ENCODE data around the gene TBC1D10A.
A peak's percentile ranks its signal among the peaks of the same experiment; 100 is the strongest.

TBC1D10A gene

DNA sequence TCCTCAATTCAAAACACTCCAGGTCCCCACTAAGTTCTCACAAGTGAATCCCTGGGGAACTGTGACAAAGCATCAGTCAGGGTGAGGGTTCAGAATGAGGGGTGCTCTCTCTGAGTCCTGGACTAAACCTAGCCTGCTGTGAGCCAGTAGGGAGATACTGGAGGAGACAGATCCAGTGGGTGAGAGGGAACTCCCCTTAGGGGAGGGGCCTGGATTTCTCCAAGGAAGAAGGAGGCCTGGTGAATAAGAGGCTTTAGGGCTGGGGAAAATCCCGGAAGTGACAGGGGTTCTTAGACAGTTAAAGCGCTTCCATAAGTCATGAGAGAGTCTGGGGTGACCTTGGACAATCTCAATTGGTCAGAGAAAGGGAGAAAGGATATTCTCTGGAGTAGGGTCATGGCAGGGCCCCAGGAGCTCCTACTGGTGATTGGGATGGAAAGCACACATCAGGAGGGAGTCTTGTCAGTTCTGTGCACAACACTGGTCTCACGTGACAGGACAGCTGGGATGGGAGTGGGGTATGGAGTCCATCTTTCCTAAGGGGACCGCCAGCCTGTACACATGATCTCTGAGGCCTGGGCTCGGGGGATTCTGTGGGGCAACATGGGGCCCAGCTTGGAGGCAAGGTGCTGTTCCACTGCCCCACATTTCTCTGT, 1.5 kb downstream of the TBC1D10A start:
- ATAC-seq = peak; percentile 75
- no peak for TF ChIP-seq ZFP3 (CRISPR knock-in tag; IDR thresholded peaks at IDR 0.05)
- no peak for TF ChIP-seq CSDC2 (CRISPR knock-in tag; IDR thresholded peaks at IDR 0.05)
- no peak for TF ChIP-seq TSHZ2 (CRISPR knock-in tag; IDR thresholded peaks at IDR 0.05)
- TF ChIP-seq ZNF565 (CRISPR knock-in tag; conservative IDR thresholded peaks at IDR 0.05; ENCODE audit: low read depth) = no peak
- no peak for TF ChIP-seq ARNTL (CRISPR knock-in tag; IDR thresholded peaks at IDR 0.05; ENCODE audit: borderline replicate concordance, low read depth)
- no peak for TF ChIP-seq PATZ1 (CRISPR knock-in tag; IDR thresholded peaks at IDR 0.05; ENCODE audit: borderline replicate concordance)
- TF ChIP-seq CSRNP3 (CRISPR knock-in tag; IDR thresholded peaks at IDR 0.05) = no peak
- TF ChIP-seq TCF4 (CRISPR knock-in tag; IDR thresholded peaks at IDR 0.05; ENCODE audit: borderline replicate concordance) = no peak
- TF ChIP-seq SNAI2 (CRISPR knock-in tag; IDR thresholded peaks at IDR 0.05) = no peak
- no peak for TF ChIP-seq TOX (CRISPR knock-in tag; IDR thresholded peaks at IDR 0.05; ENCODE audit: borderline replicate concordance)
- TF ChIP-seq POU6F1 (CRISPR knock-in tag; IDR thresholded peaks at IDR 0.05; ENCODE audit: borderline replicate concordance, low read depth) = no peak
- TF ChIP-seq ZNF8 (CRISPR knock-in tag; IDR thresholded peaks at IDR 0.05) = no peak
- no peak for TF ChIP-seq PPARA (CRISPR knock-in tag; IDR thresholded peaks at IDR 0.05; ENCODE audit: borderline replicate concordance)
- no peak for TF ChIP-seq OSR1 (CRISPR knock-in tag; IDR thresholded peaks at IDR 0.05)
- no peak for TF ChIP-seq ZNF70 (CRISPR knock-in tag; IDR thresholded peaks at IDR 0.05)
- TF ChIP-seq BACH2 (CRISPR knock-in tag; IDR thresholded peaks at IDR 0.05; ENCODE audit: borderline replicate concordance) = no peak
- TF ChIP-seq ESRRG (CRISPR knock-in tag; IDR thresholded peaks at IDR 0.05) = no peak
- no peak for TF ChIP-seq ISL1 (CRISPR knock-in tag; IDR thresholded peaks at IDR 0.05)
- no peak for TF ChIP-seq GLIS3 (CRISPR knock-in tag; IDR thresholded peaks at IDR 0.05)
- no peak for TF ChIP-seq ZC3H10 (CRISPR knock-in tag; IDR thresholded peaks at IDR 0.05)

DNA sequence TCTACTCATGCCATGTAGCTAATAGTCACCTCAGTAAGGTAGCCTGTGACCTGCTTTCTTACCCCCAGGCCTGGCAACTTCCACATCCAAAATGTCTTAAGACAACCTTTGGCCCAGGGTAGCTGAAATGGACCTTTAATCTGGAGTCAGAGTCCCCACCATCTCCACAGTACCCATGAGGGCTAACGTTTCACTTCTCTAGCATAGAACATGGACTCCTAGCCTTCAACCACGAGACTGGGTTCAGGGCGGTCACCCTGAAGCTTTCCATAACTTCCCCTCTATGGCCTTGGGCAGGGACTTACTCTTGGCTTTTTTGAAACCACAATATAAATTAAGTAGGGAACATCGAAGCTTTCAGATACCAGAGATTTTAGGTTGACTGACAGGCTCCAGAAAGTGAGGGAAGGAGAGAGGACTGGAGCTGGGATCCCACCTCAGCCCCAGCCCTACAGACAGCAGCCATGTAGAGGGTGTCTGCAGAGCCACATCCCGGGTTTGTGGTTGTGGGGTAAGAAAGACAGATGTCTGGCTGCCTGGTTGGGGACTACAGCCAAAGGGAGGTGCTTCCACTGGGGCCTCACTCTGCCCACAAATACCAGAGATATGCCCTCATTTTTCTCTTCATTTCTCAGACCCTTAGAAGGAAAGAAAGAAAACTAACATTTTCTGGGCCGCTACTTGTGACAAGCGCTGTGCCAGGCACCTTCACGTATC, 2.6 kb downstream of the TBC1D10A start:
- ATAC-seq = no peak
- no peak for TF ChIP-seq TSHZ2 (CRISPR knock-in tag; IDR thresholded peaks at IDR 0.05)
- no peak for TF ChIP-seq ISL1 (CRISPR knock-in tag; IDR thresholded peaks at IDR 0.05)
- TF ChIP-seq ZC3H10 (CRISPR knock-in tag; IDR thresholded peaks at IDR 0.05) = no peak
- no peak for TF ChIP-seq ZFP3 (CRISPR knock-in tag; IDR thresholded peaks at IDR 0.05)
- TF ChIP-seq TCF4 (CRISPR knock-in tag; IDR thresholded peaks at IDR 0.05; ENCODE audit: borderline replicate concordance) = no peak
- no peak for TF ChIP-seq ZNF70 (CRISPR knock-in tag; IDR thresholded peaks at IDR 0.05)
- TF ChIP-seq ARNTL (CRISPR knock-in tag; IDR thresholded peaks at IDR 0.05; ENCODE audit: borderline replicate concordance, low read depth) = no peak
- TF ChIP-seq TOX (CRISPR knock-in tag; IDR thresholded peaks at IDR 0.05; ENCODE audit: borderline replicate concordance) = no peak
- no peak for TF ChIP-seq SNAI2 (CRISPR knock-in tag; IDR thresholded peaks at IDR 0.05)
- no peak for TF ChIP-seq CSRNP3 (CRISPR knock-in tag; IDR thresholded peaks at IDR 0.05)
- no peak for TF ChIP-seq ZNF8 (CRISPR knock-in tag; IDR thresholded peaks at IDR 0.05)
- no peak for TF ChIP-seq PATZ1 (CRISPR knock-in tag; IDR thresholded peaks at IDR 0.05; ENCODE audit: borderline replicate concordance)
- TF ChIP-seq ZNF565 (CRISPR knock-in tag; conservative IDR thresholded peaks at IDR 0.05; ENCODE audit: low read depth) = no peak
- TF ChIP-seq ESRRG (CRISPR knock-in tag; IDR thresholded peaks at IDR 0.05) = no peak
- TF ChIP-seq PPARA (CRISPR knock-in tag; IDR thresholded peaks at IDR 0.05; ENCODE audit: borderline replicate concordance) = no peak
- no peak for TF ChIP-seq CSDC2 (CRISPR knock-in tag; IDR thresholded peaks at IDR 0.05)
